T-helper 9 cell (primary cell): ENCODE data around the gene SEPTIN7.

Experiments used
- DNase-seq: peaks from one replicate; pipeline ENCODE4 v3.0.0-alpha.2; 2020

SEPTIN7 gene

GRCh38 chr7:35792472-35792871 lies 8.4 kb upstream of the SEPTIN7 start:
- no peak for DNase-seq

- no peak for DNase-seq
Observed at GRCh38 chr7:35792873-35793489, 7.9 kb upstream of the SEPTIN7 start.

DNA sequence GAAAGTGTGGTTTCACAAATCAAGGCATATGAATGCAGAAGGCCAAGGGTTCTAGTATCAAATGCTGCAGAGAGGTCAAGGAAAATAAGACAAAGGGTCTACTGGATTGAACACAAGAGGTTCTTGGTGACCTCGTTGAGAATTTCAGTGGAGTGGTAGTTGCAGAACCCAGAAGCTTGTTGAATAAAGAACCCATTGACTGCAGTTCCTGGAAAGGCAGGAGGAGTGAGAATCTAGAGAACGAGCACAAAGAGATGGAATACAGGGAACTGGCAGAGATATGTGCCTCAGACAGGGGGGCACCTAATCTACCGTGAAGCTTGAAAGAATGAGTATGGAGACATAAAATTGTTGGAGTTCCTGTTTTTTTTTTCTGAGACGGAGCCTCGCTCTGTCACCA lies 3.5 kb upstream of the SEPTIN7 start:
- DNase-seq, result no peak

GRCh38 chr7:35799846-35800717 lies 775 bp upstream of the SEPTIN7 start:
- DNase-seq, result peak; percentile 69

DNA sequence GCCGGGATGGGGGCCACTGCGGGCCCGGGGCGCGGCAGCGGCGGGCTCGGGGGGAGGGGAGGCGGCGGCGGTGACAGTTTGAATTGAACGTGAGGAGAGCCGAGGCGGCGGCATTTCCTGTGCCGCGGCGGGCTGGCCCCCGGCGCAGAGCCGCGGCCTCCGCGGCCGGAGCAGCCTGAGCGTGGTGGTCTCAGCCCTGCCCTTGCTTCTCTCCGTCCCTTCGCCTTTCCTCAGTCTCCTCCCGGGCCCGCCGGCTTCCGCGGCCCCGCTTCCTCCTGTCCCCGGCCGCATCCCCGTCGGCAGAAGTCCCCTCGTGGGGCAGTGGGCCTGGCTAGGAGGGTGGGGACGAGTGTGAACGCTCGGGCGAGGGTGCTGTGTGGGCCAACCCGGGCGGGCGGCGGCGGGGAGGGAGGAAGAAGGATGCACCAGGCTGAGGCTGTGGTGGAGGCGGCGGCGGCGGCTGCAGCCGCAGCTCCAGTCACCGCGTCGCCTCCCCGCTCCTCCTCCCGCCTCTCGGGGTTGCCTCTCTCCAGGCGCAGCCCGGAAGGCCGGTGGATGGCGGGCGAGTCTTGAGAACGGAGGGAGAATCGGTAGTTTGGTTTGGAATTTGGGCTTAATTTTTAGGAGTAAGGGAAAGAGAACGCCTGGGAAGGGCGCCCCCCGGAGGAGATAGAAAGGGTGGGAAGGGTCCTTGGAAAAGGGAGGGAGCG lies 690 bp downstream of the SEPTIN7 start:
- peak; percentile 75 for DNase-seq

DNA sequence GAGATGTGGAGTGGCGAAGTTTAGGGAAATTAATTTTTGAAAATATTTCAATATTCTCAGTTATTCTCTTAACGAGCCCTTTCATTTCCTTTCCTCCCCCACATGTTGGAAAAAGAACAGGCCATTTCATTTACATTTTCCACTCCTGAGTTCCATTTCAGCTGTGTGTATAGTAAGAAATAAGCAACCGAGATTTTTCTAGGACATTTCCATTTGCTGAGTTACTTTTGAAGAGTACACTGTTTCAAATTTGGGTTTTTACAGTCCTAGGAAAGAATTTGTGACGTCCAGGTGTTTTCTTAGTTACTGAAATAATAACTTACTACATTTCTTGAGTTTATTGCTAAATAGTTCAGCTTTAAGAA lies 1.2 kb downstream of the SEPTIN7 start:
- DNase-seq, result no peak

GRCh38 chr7:35802649-35803048 lies 1.8 kb downstream of the SEPTIN7 start:
- peak; percentile 4 for DNase-seq

- no peak for DNase-seq
Observed at GRCh38 chr7:35804231-35804970, 3.5 kb downstream of the SEPTIN7 start.

DNA sequence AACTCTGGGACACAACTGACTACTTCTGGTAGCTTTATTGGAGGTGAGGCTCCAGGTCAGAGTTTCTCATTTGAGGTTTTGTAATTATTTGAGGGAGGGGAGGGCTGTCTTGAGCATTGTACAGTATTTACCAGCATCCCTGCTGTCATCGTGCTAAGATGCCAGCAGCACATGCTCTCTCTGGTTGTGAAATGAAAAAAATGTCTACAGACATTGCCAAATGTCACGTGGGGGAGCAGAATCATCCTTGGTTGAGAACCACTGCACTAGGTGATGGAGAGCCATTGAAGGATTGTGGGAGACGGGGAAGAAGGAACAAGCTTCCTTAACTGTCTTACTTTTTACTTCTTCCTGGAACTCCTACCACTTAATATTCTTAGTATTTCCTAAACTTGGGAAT lies 5.0 kb downstream of the SEPTIN7 start:
- no peak for DNase-seq

- DNase-seq, result no peak
Observed at GRCh38 chr7:35816514-35816913, 15.7 kb downstream of the SEPTIN7 start.

GRCh38 chr7:35817181-35817580 lies 16.3 kb downstream of the SEPTIN7 start:
- DNase-seq, result no peak

DNA sequence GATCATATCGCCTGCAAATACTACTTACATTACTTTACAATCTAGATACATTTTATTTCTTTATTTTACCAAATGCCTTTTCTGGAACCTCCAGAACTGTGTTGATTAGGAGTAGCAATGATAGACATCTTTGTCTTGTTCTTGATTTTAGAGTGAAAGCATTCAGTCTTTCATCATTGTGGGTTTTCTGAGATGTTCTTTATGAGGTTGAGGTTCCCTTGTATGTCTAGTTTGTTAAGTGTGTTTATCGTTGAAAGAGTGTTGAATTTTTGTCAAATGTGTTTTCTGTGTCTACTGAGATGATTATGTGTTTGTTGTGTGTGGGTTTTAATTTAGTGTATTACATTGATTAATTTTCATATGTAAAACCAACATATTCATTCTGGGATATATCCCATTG lies 17.1 kb downstream of the SEPTIN7 start:
- DNase-seq, result no peak

DNA sequence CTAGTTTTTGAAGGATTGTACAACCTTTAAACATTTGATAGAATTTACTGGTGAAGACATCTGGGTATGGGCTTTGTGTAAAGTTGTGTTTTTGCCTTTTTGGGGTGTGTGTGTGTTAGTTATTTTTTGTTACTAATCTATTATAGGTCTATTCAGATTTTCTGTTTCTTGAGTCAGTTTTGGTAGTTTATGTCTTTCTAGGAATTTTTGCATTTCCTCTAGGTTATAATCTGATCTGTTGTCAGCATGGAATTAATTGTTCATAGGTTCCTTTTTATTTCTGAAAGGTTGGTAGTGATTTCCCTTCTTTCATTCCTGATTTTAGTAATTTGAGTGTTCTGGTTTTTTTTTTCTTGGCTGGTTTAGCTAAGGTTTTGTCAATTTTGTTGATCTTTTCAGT lies 17.7 kb downstream of the SEPTIN7 start:
- DNase-seq, result no peak

DNA sequence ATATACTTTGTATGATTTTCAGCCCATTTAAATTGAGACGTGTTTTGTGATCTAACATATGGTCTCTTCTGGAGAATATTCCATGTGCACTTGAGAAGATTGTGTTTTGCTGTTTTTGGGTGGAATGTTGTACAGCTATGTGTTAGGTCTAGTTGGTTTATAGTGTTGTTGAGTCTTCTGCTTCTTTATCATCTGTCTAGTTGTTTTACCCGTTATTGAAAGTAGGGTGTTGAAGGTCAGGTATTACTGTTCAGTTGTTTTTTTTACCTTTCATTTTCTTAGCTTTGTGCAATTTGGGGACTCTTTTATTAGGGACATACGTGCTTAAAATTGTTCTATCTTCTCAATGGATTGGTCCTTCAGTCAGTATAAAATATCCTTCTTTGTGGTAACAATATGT lies 18.5 kb downstream of the SEPTIN7 start:
- no peak for DNase-seq

- DNase-seq, result no peak
Observed at GRCh38 chr7:35819954-35820703, 19.3 kb downstream of the SEPTIN7 start.

DNA sequence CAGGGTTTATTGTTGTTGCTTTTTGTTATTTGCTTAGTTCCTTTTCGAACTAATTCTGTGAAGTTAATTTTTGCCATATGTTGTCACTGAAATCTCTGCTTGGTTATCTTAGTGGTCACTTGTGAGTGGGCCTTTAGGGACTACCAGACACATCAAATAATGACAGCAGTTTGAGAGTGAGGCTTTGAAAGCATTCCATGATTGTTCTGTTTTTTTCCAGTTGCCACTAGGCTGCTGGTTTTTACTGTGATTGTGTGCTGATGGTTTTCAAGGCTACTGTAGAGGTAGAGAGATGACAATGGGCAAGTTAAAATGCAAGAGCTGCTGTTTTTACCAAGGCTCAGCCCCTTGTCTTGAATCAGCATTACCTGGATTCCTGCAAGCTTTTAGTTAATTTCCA lies 20.0 kb downstream of the SEPTIN7 start:
- no peak for DNase-seq

DNA sequence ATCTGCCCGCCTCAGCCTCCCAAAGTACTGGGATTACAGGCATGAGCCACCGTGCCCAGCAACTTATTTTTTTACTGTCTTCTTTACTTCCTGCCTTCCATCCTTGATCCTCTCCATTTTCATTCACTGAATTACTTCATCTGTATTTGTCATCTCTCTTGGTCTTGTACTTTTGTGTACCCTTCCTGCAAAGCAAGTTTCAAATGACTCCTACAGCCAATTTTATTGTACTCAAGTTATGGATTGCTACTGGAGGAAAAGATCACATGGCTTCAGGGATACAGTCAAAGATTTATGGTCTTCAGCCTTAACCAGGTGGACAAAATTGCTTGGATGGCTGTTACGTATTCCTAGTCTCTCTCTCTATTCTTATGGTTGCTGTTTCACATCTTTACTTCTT lies 22.6 kb downstream of the SEPTIN7 start:
- no peak for DNase-seq

GRCh38 chr7:35825974-35826373 lies 25.1 kb downstream of the SEPTIN7 start:
- DNase-seq, result no peak

- no peak for DNase-seq
Observed at GRCh38 chr7:35826751-35827150, 25.9 kb downstream of the SEPTIN7 start.

- DNase-seq, result no peak
Observed at GRCh38 chr7:35828817-35829216, 28.0 kb downstream of the SEPTIN7 start.

GRCh38 chr7:35831208-35831607 lies 30.4 kb downstream of the SEPTIN7 start:
- DNase-seq, result no peak
